Fibroblast of lung (primary cell): ENCODE measurements around the gene PXN. TPM values are rescaled to one million over a fixed set of nuclear protein-coding genes. Genes with fewer than 3 reads are reported as not detected.

ENCODE experiments used
- DNase-seq, 2 donors: peaks; one replicate each; pipeline versions ENCODE4 v3.0.0 to v3.0.0-alpha.2; 2010; ENCODE audit warnings: low read depth in 2 of 2
- H2AFZ ChIP-seq: 2 replicates; pipeline ENCODE4 v1.5.1; 2012; ENCODE audit warnings: low read length, control low read depth, inconsistent platforms
- H3K27ac ChIP-seq: 2 replicates; pipeline ENCODE4 v1.5.1; 2011; ENCODE audit warnings: low read length, control low read depth; ENCODE audit not compliant: insufficient read depth
- H3K27me3 ChIP-seq: 2 replicates; pipeline ENCODE4 v1.5.1; 2011; ENCODE audit warnings: mild to moderate bottlenecking, low read length; ENCODE audit not compliant: control insufficient read depth, insufficient read depth
- H3K36me3 ChIP-seq: 2 replicates; pipeline ENCODE4 v1.5.1; 2011; ENCODE audit warnings: low read length; ENCODE audit not compliant: control insufficient read depth, insufficient read depth
- H3K4me1 ChIP-seq: 2 replicates; pipeline ENCODE4 v1.5.1; 2011; ENCODE audit warnings: low read length; ENCODE audit not compliant: control insufficient read depth, insufficient read depth; ENCODE audit errors: extremely low read depth
- H3K4me2 ChIP-seq: 2 replicates; pipeline ENCODE4 v1.5.1; 2011; ENCODE audit warnings: low read length, control low read depth; ENCODE audit not compliant: insufficient read depth; ENCODE audit errors: extremely low read depth
- H3K4me3 ChIP-seq, 4 experiments: fragments of 200-600 bp in 1 of 4; sonication (generic) in 1 of 4; replicated peaks in 1 of 4; 2 replicates each; pipeline ENCODE4 v1.5.1; 2011 to 2016; ENCODE audit warnings: low read length in 4 of 4, low read depth in 3 of 4, mild to moderate bottlenecking in 3 of 4, control low read depth in 2 of 4, inconsistent platforms in 1 of 4, mixed read lengths in 1 of 4; ENCODE audit not compliant: insufficient read depth in 1 of 4; ENCODE audit errors: control extremely low read depth in 1 of 4
- H3K79me2 ChIP-seq: 2 replicates; pipeline ENCODE4 v1.5.1; 2012; ENCODE audit warnings: mild to moderate bottlenecking, low read length, inconsistent platforms; ENCODE audit not compliant: control insufficient read depth, insufficient read depth
- H3K9ac ChIP-seq: 2 replicates; pipeline ENCODE4 v1.5.1; 2011; ENCODE audit warnings: mild to moderate bottlenecking, low read length, control low read depth; ENCODE audit not compliant: insufficient read depth
- H3K9me3 ChIP-seq: 2 replicates; pipeline ENCODE4 v1.5.1; 2012; ENCODE audit warnings: low read depth, low read length; ENCODE audit not compliant: control insufficient read depth, insufficient read depth
- H4K20me1 ChIP-seq: 2 replicates; pipeline ENCODE4 v1.5.1; 2011; ENCODE audit warnings: low read length; ENCODE audit not compliant: control insufficient read depth, insufficient read depth; ENCODE audit errors: extremely low read depth
- CTCF ChIP-seq, 2 donors: IDR thresholded peaks in 1 of 2; conservative IDR thresholded peaks in 1 of 2; 1 replicate in 1 of 2; 2 replicates in 1 of 2; pipeline ENCODE4 v1.5.1; 2011 to 2012; ENCODE audit warnings: low read length in 2 of 2, control low read depth in 1 of 2, inconsistent platforms in 1 of 2, low read depth in 1 of 2, mild to moderate bottlenecking in 1 of 2
- EZH2 ChIP-seq: IDR thresholded peaks from 2 replicates; pipeline ENCODE4 v1.5.1; 2012; ENCODE audit warnings: low read length, control low read depth, mild to moderate bottlenecking; ENCODE audit errors: missing control alignments
- polyA plus RNA-seq, 2 donors: library from polyadenylated mRNA; depleted of rRNA in 1 of 2; stranded (reverse) in 1 of 2; unstranded in 1 of 2; fragments of >200 nt; gene quantifications; 2 replicates each; pipeline ENCODE4 v1.2.1, GENCODE V29; 2011 to 2012; ENCODE audit warnings: missing spikeins in 1 of 2
- total RNA-seq: library from RNA; depleted of rRNA; stranded (reverse); fragments of >200 nt; gene quantifications from 2 replicates; pipeline ENCODE4 v1.2.1, GENCODE V29; 2014

The PXN gene
- total and polyA plus RNA-seq, 2 donors (not counting 1 experiment from before 2014, with no cell fraction given): 21.5 to 31.4 TPM

- H2AFZ ChIP-seq: no peak overlapping the region
- no peak for DNase-seq
- H3K9me3 ChIP-seq: no peaks in the 10 kb centered on the region
- TF ChIP-seq CTCF (conservative IDR thresholded peaks at IDR 0.05 in 1 of 2, IDR thresholded peaks at IDR 0.05 in 1 of 2; ENCODE audit: low read depth in 1 of 2, low read length in 2 of 2) (no peak), EZH2 (no peak)
- peaks cover 43% of the 10 kb centered on the region for H3K4me1 ChIP-seq
- H3K4me3 ChIP-seq: no peak overlapping the region
- H3K4me2 ChIP-seq: no peak overlapping the region
- H3K27ac ChIP-seq: peak overlapping the region; percentile 0
- H3K9ac ChIP-seq: no peak overlapping the region
- H4K20me1 ChIP-seq: no peaks in the 10 kb centered on the region
- H3K27me3 ChIP-seq: no peaks in the 10 kb centered on the region
- H3K36me3 ChIP-seq: peaks cover 17% of the 10 kb centered on the region
- H3K79me2 ChIP-seq: peaks cover 81% of the 10 kb centered on the region
These were observed 38.1 kb downstream of the PXN start for GRCh38 chr12:120227233-120228040.

- no peak for TF ChIP-seq CTCF (conservative IDR thresholded peaks at IDR 0.05 in 1 of 2, IDR thresholded peaks at IDR 0.05 in 1 of 2; ENCODE audit: low read depth in 1 of 2, low read length in 2 of 2)
- TF ChIP-seq EZH2: no peak
- H4K20me1 ChIP-seq: no peaks in the 10 kb centered on the region
- H2AFZ ChIP-seq: no peak overlapping the region
- DNase-seq: no peak
- H3K4me1 ChIP-seq: peaks cover 30% of the 10 kb centered on the region
- H3K27ac ChIP-seq: no peak overlapping the region
- H3K4me2 ChIP-seq: no peak overlapping the region
- H3K36me3 ChIP-seq: peaks cover 26% of the 10 kb centered on the region
- H3K4me3 ChIP-seq: no peak overlapping the region
- H3K79me2 ChIP-seq: peaks cover 74% of the 10 kb centered on the region
- no peaks in the 10 kb centered on the region for H3K27me3 ChIP-seq
- H3K9me3 ChIP-seq: no peaks in the 10 kb centered on the region
- H3K9ac ChIP-seq: no peak overlapping the region
These were observed 39.5 kb downstream of the PXN start for GRCh38 chr12:120225852-120226640.

- peak overlapping the region; percentile 42 for H3K27ac ChIP-seq
- H3K79me2 ChIP-seq: peaks cover 70% of the 10 kb centered on the region
- H3K9ac ChIP-seq: no peak overlapping the region
- H3K4me1 ChIP-seq: peaks cover 24% of the 10 kb centered on the region
- no peak overlapping the region for H3K4me2 ChIP-seq
- no peaks in the 10 kb centered on the region for H3K9me3 ChIP-seq
- no peak overlapping the region for H2AFZ ChIP-seq
- peaks cover 31% of the 10 kb centered on the region for H3K36me3 ChIP-seq
- H3K4me3 ChIP-seq: no peak overlapping the region
- no peaks in the 10 kb centered on the region for H3K27me3 ChIP-seq
- no peaks in the 10 kb centered on the region for H4K20me1 ChIP-seq
- no peak for DNase-seq
- TF ChIP-seq CTCF (conservative IDR thresholded peaks at IDR 0.05 in 1 of 2, IDR thresholded peaks at IDR 0.05 in 1 of 2; ENCODE audit: low read depth in 1 of 2, low read length in 2 of 2) (no peak), EZH2 (no peak)
These were observed 40.4 kb downstream of the PXN start for GRCh38 chr12:120225200-120225558.
